ENCODE results near the gene OR4L1. TPM values are rescaled to one million over a fixed set of nuclear protein-coding genes. Genes with fewer than 3 reads are reported as not detected.
"Not testable (repeated sequence)": the region's sequence is repeated elsewhere in the genome, so short reads cannot be mapped to it uniquely, and the experiment has no call there.

OR4L1 gene
- total RNA-seq, 1 experiment from 2014 or later: not detected

DNA sequence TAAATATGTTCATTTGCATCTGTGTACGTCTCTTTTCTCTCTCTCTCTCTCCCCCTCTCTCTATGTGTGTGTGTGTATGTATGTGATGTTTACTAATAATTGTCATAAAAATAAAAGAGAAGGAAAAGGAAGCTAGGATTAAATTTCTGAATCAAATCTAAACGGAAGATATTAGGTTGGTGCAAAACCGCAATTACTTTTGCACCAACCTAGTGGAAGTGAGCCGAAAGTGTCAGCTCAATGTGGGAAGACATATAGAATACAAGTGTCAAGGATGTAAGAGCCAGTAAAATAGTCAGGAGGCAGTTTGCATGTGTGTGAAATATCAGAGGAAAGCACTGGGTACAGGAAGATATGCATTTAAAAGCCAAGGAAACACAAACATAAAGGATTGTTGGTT is 32.2 kb downstream of the OR4L1 start:
- POLR2A ChIA-PET (ENCODE audit: low non-redundant PET): no interaction called here
- intact Hi-C loops (cut with micrococcal nuclease; ENCODE audit: unreplicated experiment): no loop called here
- BruUV-seq (replicated peaks): no TSS peak
- H3K36me3 ChIP-seq (ENCODE audit: insufficient read depth, low read length, poor library complexity, severe bottlenecking): no peaks in the 10 kb centered on the region
- CTCF ChIA-PET: no interaction called here
- no peak overlapping the region for H3K27ac ChIP-seq (ENCODE audit: low read depth, low read length, poor library complexity, severe bottlenecking)
- H3K4me1 ChIP-seq (ENCODE audit: insufficient read depth, low read length, poor library complexity, severe bottlenecking): no peaks in the 10 kb centered on the region
- no peaks in the 10 kb centered on the region for H3K9me3 ChIP-seq (ENCODE audit: low read depth, low read length, poor library complexity, severe bottlenecking)
- H3K27me3 ChIP-seq (replicated peaks; ENCODE audit: insufficient read depth, low read depth, low read length, poor library complexity): no peaks in the 10 kb centered on the region
- H3K4me3 ChIP-seq (ENCODE audit: low read depth, low read length, poor library complexity, severe bottlenecking): no peak overlapping the region
- no peak for TF ChIP-seq EZH2 (IDR thresholded peaks at IDR 0.05; ENCODE audit: borderline replicate concordance, low read depth, low read length, poor library complexity, severe bottlenecking)
- TF ChIP-seq, protein P1, sequence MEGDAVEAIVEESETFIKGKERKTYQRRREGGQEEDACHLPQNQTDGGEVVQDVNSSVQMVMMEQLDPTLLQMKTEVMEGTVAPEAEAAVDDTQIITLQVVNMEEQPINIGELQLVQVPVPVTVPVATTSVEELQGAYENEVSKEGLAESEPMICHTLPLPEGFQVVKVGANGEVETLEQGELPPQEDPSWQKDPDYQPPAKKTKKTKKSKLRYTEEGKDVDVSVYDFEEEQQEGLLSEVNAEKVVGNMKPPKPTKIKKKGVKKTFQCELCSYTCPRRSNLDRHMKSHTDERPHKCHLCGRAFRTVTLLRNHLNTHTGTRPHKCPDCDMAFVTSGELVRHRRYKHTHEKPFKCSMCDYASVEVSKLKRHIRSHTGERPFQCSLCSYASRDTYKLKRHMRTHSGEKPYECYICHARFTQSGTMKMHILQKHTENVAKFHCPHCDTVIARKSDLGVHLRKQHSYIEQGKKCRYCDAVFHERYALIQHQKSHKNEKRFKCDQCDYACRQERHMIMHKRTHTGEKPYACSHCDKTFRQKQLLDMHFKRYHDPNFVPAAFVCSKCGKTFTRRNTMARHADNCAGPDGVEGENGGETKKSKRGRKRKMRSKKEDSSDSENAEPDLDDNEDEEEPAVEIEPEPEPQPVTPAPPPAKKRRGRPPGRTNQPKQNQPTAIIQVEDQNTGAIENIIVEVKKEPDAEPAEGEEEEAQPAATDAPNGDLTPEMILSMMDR (conservative IDR thresholded peaks at IDR 0.05; ENCODE audit: low read depth, low read length): no peak
- DNase-seq (ENCODE audit: low spot score): no peak

- Histone ChIP-seq H3K4me1 (ENCODE audit: insufficient read depth, low read length, poor library complexity, severe bottlenecking) (no peaks in the 10 kb centered on the region), H3K4me3 (ENCODE audit: low read depth, low read length, poor library complexity, severe bottlenecking) (no peak overlapping the region), H3K36me3 (ENCODE audit: insufficient read depth, low read length, poor library complexity, severe bottlenecking) (no peaks in the 10 kb centered on the region), H3K27ac (ENCODE audit: low read depth, low read length, poor library complexity, severe bottlenecking) (no peak overlapping the region), H3K9me3 (ENCODE audit: low read depth, low read length, poor library complexity, severe bottlenecking) (no peaks in the 10 kb centered on the region), H3K27me3 (replicated peaks; ENCODE audit: insufficient read depth, low read depth, low read length, poor library complexity) (no peaks in the 10 kb centered on the region)
- intact Hi-C loops (cut with micrococcal nuclease; ENCODE audit: unreplicated experiment): no loop called here
- no peak for TF ChIP-seq EZH2 (IDR thresholded peaks at IDR 0.05; ENCODE audit: borderline replicate concordance, low read depth, low read length, poor library complexity, severe bottlenecking)
- DNase-seq (ENCODE audit: low spot score): no peak
- ChIA-PET POLR2A (ENCODE audit: low non-redundant PET) (no interaction called here), CTCF (no interaction called here)
- BruUV-seq (replicated peaks): no TSS peak
These were observed 33.6 kb downstream of the OR4L1 start for GRCh38 chr14:20093442-20093841.

GRCh38 chr14:20098926-20099770 is 39.3 kb downstream of the OR4L1 start:
- H3K9me3 ChIP-seq (ENCODE audit: low read depth, low read length, poor library complexity, severe bottlenecking); H3K36me3 ChIP-seq (ENCODE audit: insufficient read depth, low read length, poor library complexity, severe bottlenecking); POLR2A ChIA-PET (ENCODE audit: low non-redundant PET); intact Hi-C loops (cut with micrococcal nuclease; ENCODE audit: unreplicated experiment); H3K4me1 ChIP-seq (ENCODE audit: insufficient read depth, low read length, poor library complexity, severe bottlenecking); H3K27ac ChIP-seq (ENCODE audit: low read depth, low read length, poor library complexity, severe bottlenecking); H3K27me3 ChIP-seq (replicated peaks; ENCODE audit: insufficient read depth, low read depth, low read length, poor library complexity); H3K4me3 ChIP-seq (ENCODE audit: low read depth, low read length, poor library complexity, severe bottlenecking); BruUV-seq (replicated peaks); CTCF ChIA-PET; DNase-seq (ENCODE audit: low spot score): not testable (repeated sequence)

GRCh38 chr14:20110438-20110837 is 50.6 kb downstream of the OR4L1 start, which contains the start of gene OR4K17:
Gene OR4K17 (plus strand): TSS chr14:20110739. CDS start chr14:20117500, 6,761 bp downstream.
- POLR2A ChIA-PET (ENCODE audit: low non-redundant PET): no interaction called here
- TF ChIP-seq EZH2 (IDR thresholded peaks at IDR 0.05; ENCODE audit: borderline replicate concordance, low read depth, low read length, poor library complexity, severe bottlenecking): no peak
- TF ChIP-seq, protein P1 (conservative IDR thresholded peaks at IDR 0.05; ENCODE audit: low read depth, low read length): no peak
- no peaks in the 10 kb centered on the region for H3K4me1 ChIP-seq (ENCODE audit: insufficient read depth, low read length, poor library complexity, severe bottlenecking)
- intact Hi-C loops (cut with micrococcal nuclease; ENCODE audit: unreplicated experiment): no loop called here
- no peak for DNase-seq (ENCODE audit: low spot score)
- no TSS peak for BruUV-seq (replicated peaks)
- CTCF ChIA-PET: no interaction called here
- H3K36me3 ChIP-seq (ENCODE audit: insufficient read depth, low read length, poor library complexity, severe bottlenecking): no peaks in the 10 kb centered on the region
- H3K27me3 ChIP-seq (replicated peaks; ENCODE audit: insufficient read depth, low read depth, low read length, poor library complexity): no peaks in the 10 kb centered on the region
- H3K27ac ChIP-seq (ENCODE audit: low read depth, low read length, poor library complexity, severe bottlenecking): no peak within 1 kb of the TSS
- no peaks in the 10 kb centered on the region for H3K9me3 ChIP-seq (ENCODE audit: low read depth, low read length, poor library complexity, severe bottlenecking)
- H3K4me3 ChIP-seq (ENCODE audit: low read depth, low read length, poor library complexity, severe bottlenecking): no peak within 1 kb of the TSS

Other genes with a start within 250 kb of the OR4L1 start
- gene OR4K2, start 184.9 kb upstream of the OR4L1 start, total RNA-seq (2021): not detected in 2 replicates
- not detected in 2 replicates for gene OR4K5, start 139.4 kb upstream of the OR4L1 start, total RNA-seq (2021)
- not detected in 2 replicates for gene OR4K1, start 129.1 kb upstream of the OR4L1 start, total RNA-seq (2021)
- not detected in 2 replicates for gene OR4K15, start 84.5 kb upstream of the OR4L1 start, total RNA-seq (2021)
- gene OR4Q2, start 57.9 kb upstream of the OR4L1 start, total RNA-seq (2021): not detected in 2 replicates
- not detected in 2 replicates for gene OR4K14, start 40.7 kb upstream of the OR4L1 start, total RNA-seq (2021)
- gene OR4K13, start 24.0 kb upstream of the OR4L1 start, total RNA-seq (2021): not detected in 2 replicates
- gene OR4K17, start 50.7 kb downstream of the OR4L1 start, total RNA-seq (2021): not detected in 2 replicates
- gene OR4N5, start 78.8 kb downstream of the OR4L1 start, total RNA-seq (2021): not detected in 2 replicates
- not detected in 2 replicates for gene OR11G2, start 130.9 kb downstream of the OR4L1 start, total RNA-seq (2021)
- gene OR11H6, start 163.7 kb downstream of the OR4L1 start, total RNA-seq (2021): not detected in 2 replicates
- not detected in 2 replicates for gene OR11H7, start 168.9 kb downstream of the OR4L1 start, total RNA-seq (2021)
- not detected in 2 replicates for gene OR11H4, start 179.2 kb downstream of the OR4L1 start, total RNA-seq (2021)
- gene TTC5, start 245.9 kb downstream of the OR4L1 start, total RNA-seq (2021): 31.8 and 31.9 TPM in 2 replicates

All from A673 (cell line).